Measurements from ENCODE around the gene TARBP1.
"Not testable (repeated sequence)": the region's sequence is repeated elsewhere in the genome, so short reads cannot be mapped to it uniquely, and the experiment has no call there.

- TF ChIP-seq CTCF (conservative IDR thresholded peaks at IDR 0.05); ZFX (IDR thresholded peaks at IDR 0.05): not testable (repeated sequence)
These were observed 99.3 kb downstream of the TARBP1 start for GRCh38 chr1:234379591-234380109.
